Neuron (in vitro differentiated cells): Measurements from ENCODE around the gene MAP3K15.
"Not testable (repeated sequence)": the region's sequence is repeated elsewhere in the genome, so short reads cannot be mapped to it uniquely, and the experiment has no call there.

ENCODE experiments used
- H2AFZ ChIP-seq: one replicate; pipeline ENCODE4 v1.6.1; 2013; ENCODE audit warnings: low read depth, mild to moderate bottlenecking, inconsistent platforms, low read length, moderate library complexity
- H3K27me3 ChIP-seq: one replicate; pipeline ENCODE4 v1.6.1; 2013; ENCODE audit warnings: low read length; ENCODE audit not compliant: insufficient read depth
- H3K36me3 ChIP-seq: one replicate; pipeline ENCODE4 v1.6.1; 2013; ENCODE audit warnings: low read length; ENCODE audit not compliant: insufficient read depth
- H3K4me1 ChIP-seq: one replicate; pipeline ENCODE4 v1.6.1; 2013; ENCODE audit warnings: low read length; ENCODE audit not compliant: insufficient read depth
- H3K4me3 ChIP-seq: 2 replicates; pipeline ENCODE4 v1.5.1; 2013; ENCODE audit warnings: mild to moderate bottlenecking, low read length, moderate library complexity
- H3K9me3 ChIP-seq: one replicate; pipeline ENCODE4 v1.6.1; 2013; ENCODE audit warnings: low read length

The MAP3K15 gene

GRCh38 chrX:19515615-19516105, 352 bp upstream of the MAP3K15 start:
- H3K4me3 ChIP-seq, result peak overlapping the region; percentile 26
- no peaks in the 10 kb centered on the region for H3K36me3 ChIP-seq
- no peaks in the 10 kb centered on the region for H3K9me3 ChIP-seq
- peaks cover 6% of the 10 kb centered on the region for H3K27me3 ChIP-seq
- no peak overlapping the region for H2AFZ ChIP-seq
- no peaks in the 10 kb centered on the region for H3K4me1 ChIP-seq

GRCh38 chrX:19513383-19513782, 1.9 kb downstream of the MAP3K15 start:
- Histone ChIP-seq H3K9me3 (no peaks in the 10 kb centered on the region), H3K4me1 (no peaks in the 10 kb centered on the region), H3K4me3 (no peak overlapping the region), H3K27me3 (peaks cover 6% of the 10 kb centered on the region), H2AFZ (no peak overlapping the region), H3K36me3 (no peaks in the 10 kb centered on the region)

- Histone ChIP-seq H3K4me1 (no peaks in the 10 kb centered on the region), H3K4me3 (no peak overlapping the region), H3K9me3 (no peaks in the 10 kb centered on the region), H2AFZ (no peak overlapping the region), H3K27me3 (peaks cover 6% of the 10 kb centered on the region), H3K36me3 (no peaks in the 10 kb centered on the region)
Observed at GRCh38 chrX:19512961-19513360, 2.3 kb downstream of the MAP3K15 start.

DNA sequence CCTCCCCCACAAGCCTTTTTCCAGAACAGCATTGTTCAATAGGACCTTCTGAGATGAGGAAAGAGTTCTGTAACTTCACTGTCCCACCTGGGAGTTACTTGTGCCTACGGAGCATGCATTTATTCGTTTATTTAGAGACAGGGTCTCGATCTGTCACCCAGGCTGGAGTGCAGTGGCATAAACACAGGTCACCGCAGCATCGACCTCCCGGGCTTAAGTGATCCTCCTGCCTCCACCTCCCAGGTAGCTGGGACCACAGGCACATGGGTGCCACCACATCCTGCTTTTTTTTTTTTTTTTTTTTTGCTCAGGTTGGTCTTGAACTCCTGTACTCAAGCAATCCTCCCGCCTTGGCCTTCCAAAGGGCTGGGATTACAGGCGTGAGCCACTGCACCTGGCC, 2.9 kb downstream of the MAP3K15 start:
- peaks cover 3% of the 10 kb centered on the region for H3K27me3 ChIP-seq
- no peak overlapping the region for H3K4me3 ChIP-seq
- H2AFZ ChIP-seq, result no peak overlapping the region
- H3K4me1 ChIP-seq, result no peaks in the 10 kb centered on the region
- H3K36me3 ChIP-seq, result no peaks in the 10 kb centered on the region
- no peaks in the 10 kb centered on the region for H3K9me3 ChIP-seq

- not testable (repeated sequence) for H3K27me3 ChIP-seq, H3K9me3 ChIP-seq, H3K4me1 ChIP-seq, H2AFZ ChIP-seq, H3K36me3 ChIP-seq, H3K4me3 ChIP-seq
Observed at GRCh38 chrX:19511796-19512195, 3.5 kb downstream of the MAP3K15 start.

GRCh38 chrX:19496711-19497110, 18.6 kb downstream of the MAP3K15 start:
- no peaks in the 10 kb centered on the region for H3K36me3 ChIP-seq
- no peaks in the 10 kb centered on the region for H3K4me1 ChIP-seq
- H3K27me3 ChIP-seq, result no peaks in the 10 kb centered on the region
- H2AFZ ChIP-seq, result no peak overlapping the region
- no peak overlapping the region for H3K4me3 ChIP-seq
- no peaks in the 10 kb centered on the region for H3K9me3 ChIP-seq

DNA sequence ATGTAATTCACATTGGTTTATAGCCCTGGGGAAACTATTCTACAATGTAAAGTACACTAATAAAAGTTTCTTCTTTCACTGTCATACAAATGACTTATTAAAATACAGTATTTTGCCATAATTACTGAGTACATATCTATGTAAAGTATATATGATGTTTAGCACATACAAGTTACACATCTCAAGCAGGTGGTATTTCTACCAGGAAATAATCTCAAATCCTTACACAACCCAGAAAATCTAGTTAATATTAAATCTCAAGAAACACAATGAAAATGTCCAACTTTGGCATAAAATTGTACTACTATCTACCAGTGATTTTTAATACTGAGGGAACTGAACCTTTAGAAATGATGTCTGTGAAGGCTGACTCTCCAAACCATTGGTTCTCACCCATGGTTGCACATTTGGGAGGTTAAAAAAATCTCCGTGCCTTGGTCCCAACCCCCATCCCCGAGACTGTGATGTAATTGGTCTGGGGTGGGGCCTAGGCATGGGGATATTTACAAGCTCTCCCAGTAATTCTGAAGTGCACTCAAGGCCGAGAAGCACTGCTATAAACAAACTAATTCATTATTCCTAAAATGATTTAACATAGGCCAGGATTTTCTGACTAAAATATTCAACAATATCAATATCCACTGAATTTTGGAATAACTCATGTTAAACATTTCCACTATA, 27.6 kb downstream of the MAP3K15 start:
- H3K4me3 ChIP-seq, result no peak overlapping the region
- H3K27me3 ChIP-seq, result no peaks in the 10 kb centered on the region
- no peaks in the 10 kb centered on the region for H3K36me3 ChIP-seq
- H2AFZ ChIP-seq, result no peak overlapping the region
- no peaks in the 10 kb centered on the region for H3K4me1 ChIP-seq
- no peaks in the 10 kb centered on the region for H3K9me3 ChIP-seq

- no peaks in the 10 kb centered on the region for H3K36me3 ChIP-seq
- no peaks in the 10 kb centered on the region for H3K4me1 ChIP-seq
- H2AFZ ChIP-seq, result no peak overlapping the region
- H3K27me3 ChIP-seq, result no peaks in the 10 kb centered on the region
- no peaks in the 10 kb centered on the region for H3K9me3 ChIP-seq
- no peak overlapping the region for H3K4me3 ChIP-seq
Observed at GRCh38 chrX:19479458-19479857, 35.9 kb downstream of the MAP3K15 start.

DNA sequence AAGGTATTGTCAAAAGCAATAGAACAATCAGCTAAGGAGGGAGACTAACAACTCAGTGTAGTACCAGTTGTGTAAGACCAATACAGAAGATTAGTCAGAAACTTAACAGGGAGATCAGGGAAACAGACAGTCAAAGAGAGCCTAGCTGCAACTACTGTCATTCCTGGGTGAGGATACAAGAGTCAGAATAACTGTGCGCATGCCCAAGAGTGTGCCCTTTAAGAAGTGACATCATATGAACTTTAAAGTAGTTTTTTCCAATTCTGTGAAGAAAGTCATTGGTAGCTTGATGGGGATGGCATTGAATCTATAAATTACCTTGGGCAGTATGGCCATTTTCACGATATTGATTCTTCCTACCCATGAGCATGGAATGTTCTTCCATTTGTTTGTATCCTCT, 46.9 kb downstream of the MAP3K15 start:
- H2AFZ ChIP-seq, H3K36me3 ChIP-seq, H3K4me1 ChIP-seq, H3K4me3 ChIP-seq, H3K9me3 ChIP-seq, H3K27me3 ChIP-seq: not testable (repeated sequence)

- Histone ChIP-seq H3K4me1 (no peaks in the 10 kb centered on the region), H3K36me3 (no peaks in the 10 kb centered on the region), H2AFZ (no peak overlapping the region), H3K4me3 (no peak overlapping the region), H3K9me3 (no peaks in the 10 kb centered on the region), H3K27me3 (peaks cover 5% of the 10 kb centered on the region)
Observed at GRCh38 chrX:19462879-19463278, 52.4 kb downstream of the MAP3K15 start.

GRCh38 chrX:19462231-19462630, 53.1 kb downstream of the MAP3K15 start:
- H3K27me3 ChIP-seq, result peaks cover 6% of the 10 kb centered on the region
- H3K36me3 ChIP-seq, result no peaks in the 10 kb centered on the region
- no peaks in the 10 kb centered on the region for H3K9me3 ChIP-seq
- H3K4me1 ChIP-seq, result no peaks in the 10 kb centered on the region
- H3K4me3 ChIP-seq, result no peak overlapping the region
- H2AFZ ChIP-seq, result no peak overlapping the region

DNA sequence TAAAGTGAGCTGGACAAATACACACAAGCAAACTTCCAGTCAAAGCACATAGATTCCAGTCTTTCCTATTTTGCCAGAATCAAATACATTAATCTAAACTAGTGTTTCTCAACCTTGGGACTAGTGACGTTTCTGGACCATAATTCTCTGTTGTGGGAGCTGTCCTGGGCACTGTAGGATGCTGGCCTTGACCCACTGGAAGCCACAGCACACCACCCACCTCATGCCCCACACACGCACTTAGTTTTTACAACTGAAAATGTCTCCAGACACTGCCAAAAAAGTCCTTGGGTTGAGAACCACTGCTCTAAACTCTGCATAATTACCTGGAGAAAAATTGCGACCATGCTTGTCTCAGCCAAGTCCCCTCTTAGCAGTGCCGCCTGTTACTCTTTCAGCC, 57.6 kb downstream of the MAP3K15 start:
- H3K4me3 ChIP-seq, result no peak overlapping the region
- no peaks in the 10 kb centered on the region for H3K9me3 ChIP-seq
- H3K4me1 ChIP-seq, result no peaks in the 10 kb centered on the region
- H3K27me3 ChIP-seq, result peaks cover 4% of the 10 kb centered on the region
- no peaks in the 10 kb centered on the region for H3K36me3 ChIP-seq
- H2AFZ ChIP-seq, result no peak overlapping the region

DNA sequence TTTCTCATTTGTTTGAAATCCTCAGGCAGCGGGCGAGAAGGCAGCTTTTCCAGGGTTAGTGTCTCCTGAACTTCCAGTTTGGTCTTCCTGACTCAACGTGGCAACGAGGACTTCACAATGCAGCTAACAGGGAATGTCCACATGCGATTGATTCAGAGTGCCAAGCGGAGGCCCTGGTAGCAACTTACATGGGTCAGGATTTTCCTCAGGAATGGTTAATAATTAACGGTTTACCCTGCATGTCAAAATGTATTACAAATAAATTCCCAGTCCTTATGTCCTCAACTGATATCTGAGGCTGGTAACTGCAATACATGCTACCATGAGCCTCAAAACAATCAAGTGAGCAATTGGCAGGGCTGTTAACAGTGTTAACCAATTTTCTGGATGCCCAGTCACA, 67.2 kb downstream of the MAP3K15 start:
- Histone ChIP-seq H3K36me3 (no peaks in the 10 kb centered on the region), H3K4me1 (no peaks in the 10 kb centered on the region), H2AFZ (no peak overlapping the region), H3K27me3 (peaks cover 3% of the 10 kb centered on the region), H3K9me3 (no peaks in the 10 kb centered on the region), H3K4me3 (no peak overlapping the region)

DNA sequence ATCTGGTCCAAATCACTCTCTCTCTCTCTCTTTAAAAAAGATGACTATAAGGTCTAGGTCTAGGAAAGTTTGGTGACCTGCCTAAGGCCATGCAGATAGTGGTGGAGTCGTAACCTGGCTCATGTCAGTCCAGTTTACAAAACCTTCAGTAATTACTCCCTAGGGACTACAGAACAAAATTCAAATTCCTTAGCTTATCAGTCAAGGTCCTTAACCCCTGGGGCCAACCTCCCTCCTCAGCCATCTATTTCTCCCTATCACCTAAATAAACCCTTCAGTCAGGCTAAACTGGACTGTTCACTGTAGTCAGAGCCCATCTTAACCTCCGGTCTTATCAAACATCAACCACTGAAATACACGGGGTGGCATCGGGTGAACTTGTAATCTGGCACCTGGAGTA, 68.9 kb downstream of the MAP3K15 start:
- H3K9me3 ChIP-seq, result no peaks in the 10 kb centered on the region
- no peak overlapping the region for H2AFZ ChIP-seq
- peaks cover 3% of the 10 kb centered on the region for H3K27me3 ChIP-seq
- H3K4me3 ChIP-seq, result no peak overlapping the region
- H3K36me3 ChIP-seq, result no peaks in the 10 kb centered on the region
- no peaks in the 10 kb centered on the region for H3K4me1 ChIP-seq
